IPS-15b (cell line): ENCODE measurements around the gene GBP5.
"Not testable (repeated sequence)": the region's sequence is repeated elsewhere in the genome, so short reads cannot be mapped to it uniquely, and the experiment has no call there.

ENCODE experiments used
- H3K27me3 ChIP-seq: one replicate; pipeline ENCODE4 v1.6.1; 2013; ENCODE audit warnings: low read length; ENCODE audit not compliant: control insufficient read depth, insufficient read depth
- H3K36me3 ChIP-seq: one replicate; pipeline ENCODE4 v1.6.1; 2013; ENCODE audit warnings: low read length; ENCODE audit not compliant: control insufficient read depth, insufficient read depth
- H3K4me1 ChIP-seq: one replicate; pipeline ENCODE4 v1.6.1; 2013; ENCODE audit warnings: mild to moderate bottlenecking, low read length; ENCODE audit not compliant: control insufficient read depth, insufficient read depth
- H3K4me3 ChIP-seq: one replicate; pipeline ENCODE4 v1.5.1; 2013; ENCODE audit warnings: low read depth, low read length
- H3K9ac ChIP-seq: one replicate; pipeline ENCODE4 v1.6.1; 2013; ENCODE audit warnings: low read depth, mild to moderate bottlenecking, low read length
- H3K9me3 ChIP-seq: one replicate; pipeline ENCODE4 v1.6.1; 2013; ENCODE audit warnings: mild to moderate bottlenecking, low read length; ENCODE audit not compliant: control insufficient read depth, insufficient read depth

The GBP5 gene

DNA sequence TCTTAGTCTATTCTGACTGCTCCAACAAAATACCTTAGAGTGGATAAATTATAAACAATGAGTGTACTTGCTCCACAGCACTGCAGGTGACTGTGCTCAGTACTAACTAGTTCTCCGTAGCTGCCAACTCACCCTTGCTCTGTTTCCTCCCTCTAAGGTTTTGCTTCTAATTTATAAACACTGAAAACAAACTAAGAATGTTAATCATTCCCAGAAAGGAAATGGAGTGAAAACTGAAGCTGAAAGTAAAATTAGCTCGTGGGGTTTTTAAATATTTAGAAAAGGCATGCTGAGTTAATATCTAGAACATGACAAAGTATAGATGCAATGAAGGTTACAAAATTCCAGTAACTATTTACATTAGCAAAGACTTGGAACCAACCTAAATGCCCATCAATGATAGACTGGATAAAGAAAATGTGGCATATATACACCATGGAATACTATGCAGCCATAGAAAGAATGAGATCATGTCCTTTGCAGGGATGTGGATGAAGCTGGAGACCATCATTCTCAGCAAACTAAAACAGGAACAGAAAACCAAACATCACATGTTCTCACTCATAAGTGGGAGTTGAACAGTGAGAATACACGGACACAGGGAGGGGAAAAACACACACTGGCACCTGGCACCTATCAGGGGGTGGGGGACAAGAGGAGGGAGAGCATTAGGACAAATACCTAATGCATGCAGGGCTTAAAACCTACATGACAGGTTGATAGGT lies 27.2 kb upstream of the GBP5 start:
- not testable (repeated sequence) for H3K4me3 ChIP-seq, H3K27me3 ChIP-seq, H3K9me3 ChIP-seq, H3K36me3 ChIP-seq, H3K4me1 ChIP-seq, H3K9ac ChIP-seq

DNA sequence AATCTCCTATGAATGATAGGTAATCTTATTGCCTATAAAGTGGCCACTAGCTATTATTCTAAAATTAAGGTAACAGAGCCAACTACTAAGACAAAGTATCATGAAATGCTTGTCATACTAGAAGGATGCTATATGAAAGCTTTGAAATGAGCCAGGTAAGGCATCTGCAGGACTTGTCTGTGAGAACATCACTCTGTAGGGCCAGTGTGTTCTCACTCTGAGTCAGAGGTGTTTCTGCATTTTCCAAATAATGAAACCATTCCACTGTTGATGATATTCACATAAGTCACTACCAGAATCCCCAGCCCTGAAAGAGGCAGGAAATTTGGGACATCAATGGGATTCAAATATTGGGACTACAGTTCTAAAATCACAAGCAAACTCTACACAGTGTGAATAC lies 25.8 kb upstream of the GBP5 start:
- Histone ChIP-seq H3K36me3 (no peaks in the 10 kb centered on the region), H3K27me3 (no peaks in the 10 kb centered on the region), H3K4me1 (no peaks in the 10 kb centered on the region), H3K9me3 (no peaks in the 10 kb centered on the region), H3K4me3 (no peak overlapping the region), H3K9ac (no peak overlapping the region)

DNA sequence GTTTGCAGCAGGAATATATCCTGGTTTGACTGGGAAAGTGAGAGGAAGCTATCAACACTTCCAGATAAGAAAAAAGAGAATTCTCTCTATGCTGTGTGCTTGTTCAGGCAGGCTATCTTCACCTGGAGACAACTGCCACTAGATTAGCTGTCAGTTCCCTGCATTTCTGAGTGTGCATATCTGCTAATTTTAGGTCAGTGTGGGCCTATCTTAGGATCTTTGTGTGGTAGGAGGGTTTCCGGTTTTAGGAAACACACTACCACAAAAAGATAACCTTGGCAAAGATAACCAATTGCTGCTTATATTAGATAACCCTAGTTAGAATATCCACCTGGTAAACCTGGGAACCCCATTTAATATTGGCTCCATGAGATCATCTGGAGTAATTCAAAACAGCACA lies 22.5 kb upstream of the GBP5 start:
- no peak overlapping the region for H3K4me3 ChIP-seq
- peaks cover 4% of the 10 kb centered on the region for H3K9me3 ChIP-seq
- H3K9ac ChIP-seq: no peak overlapping the region
- H3K4me1 ChIP-seq: no peaks in the 10 kb centered on the region
- no peaks in the 10 kb centered on the region for H3K36me3 ChIP-seq
- no peaks in the 10 kb centered on the region for H3K27me3 ChIP-seq

DNA sequence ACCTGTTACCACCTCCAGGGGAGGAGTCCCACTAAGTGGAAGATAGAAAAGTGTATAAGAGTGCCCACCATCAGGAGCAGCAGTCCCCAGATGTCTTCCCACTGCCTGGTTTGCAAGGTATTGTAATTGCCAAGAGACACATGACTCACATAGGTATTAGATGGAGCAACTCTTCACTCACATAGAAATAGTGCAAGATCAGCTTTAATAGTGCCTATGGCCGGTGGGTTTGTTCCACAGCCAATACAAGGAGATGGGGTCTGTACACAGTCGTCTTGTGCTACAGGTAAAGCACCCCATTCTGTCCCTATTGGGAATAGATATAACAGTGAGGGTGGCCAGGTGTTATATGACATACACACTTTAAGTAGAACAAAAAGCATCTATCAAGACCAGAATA lies 18.6 kb upstream of the GBP5 start:
- peaks cover 4% of the 10 kb centered on the region for H3K9me3 ChIP-seq
- no peaks in the 10 kb centered on the region for H3K4me1 ChIP-seq
- H3K36me3 ChIP-seq: no peaks in the 10 kb centered on the region
- H3K27me3 ChIP-seq: no peaks in the 10 kb centered on the region
- H3K9ac ChIP-seq: no peak overlapping the region
- no peak overlapping the region for H3K4me3 ChIP-seq

- Histone ChIP-seq H3K36me3 (no peaks in the 10 kb centered on the region), H3K9ac (no peak overlapping the region), H3K27me3 (no peaks in the 10 kb centered on the region), H3K4me3 (no peak overlapping the region), H3K9me3 (no peaks in the 10 kb centered on the region), H3K4me1 (no peaks in the 10 kb centered on the region)
Measured at GRCh38 chr1:89288051-89288340, 15.3 kb upstream of the GBP5 start.

DNA sequence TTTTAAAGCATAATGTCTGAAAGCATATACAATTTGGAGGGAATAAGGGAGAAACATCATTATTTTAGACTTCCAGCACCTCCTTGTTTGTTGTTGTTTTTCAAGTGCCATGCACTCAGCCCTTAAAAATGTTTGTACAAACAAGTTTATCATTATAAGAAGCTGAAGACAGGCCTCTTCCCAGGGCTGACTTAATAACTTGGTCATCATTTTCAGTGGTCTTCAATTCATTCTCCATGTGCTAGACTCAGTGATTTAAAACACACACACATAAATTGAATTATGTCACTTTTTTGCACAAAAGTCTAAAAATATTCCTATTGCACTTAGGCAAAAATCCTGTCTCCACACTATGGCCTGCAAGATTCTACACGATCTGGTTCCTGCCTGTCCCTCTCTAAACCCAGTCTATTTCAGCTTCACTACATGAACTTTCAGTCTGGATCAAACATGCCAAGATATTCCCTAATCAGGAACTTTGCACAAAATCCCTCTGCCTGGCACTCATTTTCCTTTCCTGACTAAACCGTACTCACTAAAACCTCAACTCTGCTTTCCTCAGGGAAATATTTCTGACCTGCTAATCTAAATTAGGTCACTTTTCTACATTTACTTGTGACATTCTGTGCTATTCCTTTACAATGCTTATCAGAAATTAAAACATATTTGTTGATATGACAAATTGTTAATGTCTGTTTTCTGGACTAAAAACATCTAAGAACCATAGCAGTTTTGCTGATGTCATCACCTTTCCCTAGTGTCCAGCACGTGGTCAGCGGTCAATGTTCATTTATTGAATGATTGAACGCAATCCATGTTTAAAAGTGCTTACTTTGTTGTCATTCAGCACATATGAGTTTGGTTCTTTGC lies 14.8 kb upstream of the GBP5 start:
- no peaks in the 10 kb centered on the region for H3K36me3 ChIP-seq
- H3K4me3 ChIP-seq: no peak overlapping the region
- no peaks in the 10 kb centered on the region for H3K27me3 ChIP-seq
- H3K9me3 ChIP-seq: no peaks in the 10 kb centered on the region
- no peaks in the 10 kb centered on the region for H3K4me1 ChIP-seq
- H3K9ac ChIP-seq: no peak overlapping the region

DNA sequence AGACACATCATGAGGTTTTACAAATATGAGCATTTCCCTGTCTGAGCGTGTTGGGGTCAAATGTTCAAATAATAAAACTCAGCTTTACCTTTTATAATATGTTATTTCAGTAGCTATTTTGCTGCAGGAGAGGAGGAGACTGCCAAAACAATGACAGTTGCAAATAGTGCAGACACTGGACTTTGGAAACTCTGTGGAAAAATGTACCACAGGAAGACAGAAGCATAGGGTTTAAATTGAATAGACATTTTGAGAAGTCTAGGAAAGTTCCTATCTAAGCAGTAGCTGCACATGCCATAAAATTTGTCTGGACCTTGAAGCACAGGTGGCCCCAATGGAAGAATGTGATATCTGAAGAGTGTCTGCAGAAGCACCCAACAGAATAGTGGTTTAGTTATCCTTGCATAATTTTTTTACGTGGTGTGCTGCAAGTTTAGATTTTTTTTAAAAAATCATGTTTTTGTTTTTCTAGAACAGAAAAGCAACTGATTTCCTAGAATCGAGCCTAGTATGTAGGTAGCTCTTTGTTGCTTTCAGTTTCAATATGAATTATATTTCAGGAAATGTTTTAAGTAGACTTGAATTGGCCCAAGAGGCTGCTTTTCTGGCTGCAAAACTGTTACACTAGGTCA lies 14.0 kb upstream of the GBP5 start:
- Histone ChIP-seq H3K4me1 (no peaks in the 10 kb centered on the region), H3K4me3 (no peak overlapping the region), H3K9me3 (no peaks in the 10 kb centered on the region), H3K36me3 (no peaks in the 10 kb centered on the region), H3K9ac (no peak overlapping the region), H3K27me3 (no peaks in the 10 kb centered on the region)

DNA sequence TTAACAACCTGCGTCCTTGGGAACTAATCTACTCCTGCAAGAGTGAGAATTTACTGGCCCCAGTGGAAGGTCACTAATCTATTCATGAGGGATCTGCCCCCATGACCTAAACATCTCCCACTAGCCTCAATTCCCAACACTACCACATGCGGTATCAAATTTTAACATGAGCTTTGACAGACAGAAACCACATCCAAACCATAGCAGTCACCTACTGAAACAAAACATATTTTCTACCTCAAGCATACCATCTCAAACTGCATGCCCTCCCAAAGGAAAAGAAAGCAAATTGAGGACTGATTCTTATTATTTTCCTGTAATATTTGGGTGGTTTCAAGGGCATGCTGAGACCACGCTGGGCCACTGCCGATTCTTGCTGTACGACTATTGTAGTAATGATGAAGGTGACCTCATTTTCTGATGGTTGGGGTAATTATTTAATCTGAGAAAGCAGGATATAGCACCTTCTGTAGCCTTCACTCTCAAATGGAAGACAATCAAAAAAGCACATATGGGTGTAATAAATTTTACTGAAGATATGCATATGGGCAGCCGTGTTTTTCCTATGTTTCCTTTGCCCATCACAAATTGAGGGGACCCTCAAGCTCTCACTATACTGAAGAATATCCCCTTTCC lies 13.2 kb upstream of the GBP5 start:
- Histone ChIP-seq H3K36me3 (no peaks in the 10 kb centered on the region), H3K4me1 (no peaks in the 10 kb centered on the region), H3K9me3 (no peaks in the 10 kb centered on the region), H3K9ac (no peak overlapping the region), H3K4me3 (no peak overlapping the region), H3K27me3 (no peaks in the 10 kb centered on the region)

- H3K9me3 ChIP-seq, H3K27me3 ChIP-seq, H3K4me3 ChIP-seq, H3K36me3 ChIP-seq, H3K4me1 ChIP-seq, H3K9ac ChIP-seq: not testable (repeated sequence)
Measured at GRCh38 chr1:89284078-89284763, 11.6 kb upstream of the GBP5 start.

DNA sequence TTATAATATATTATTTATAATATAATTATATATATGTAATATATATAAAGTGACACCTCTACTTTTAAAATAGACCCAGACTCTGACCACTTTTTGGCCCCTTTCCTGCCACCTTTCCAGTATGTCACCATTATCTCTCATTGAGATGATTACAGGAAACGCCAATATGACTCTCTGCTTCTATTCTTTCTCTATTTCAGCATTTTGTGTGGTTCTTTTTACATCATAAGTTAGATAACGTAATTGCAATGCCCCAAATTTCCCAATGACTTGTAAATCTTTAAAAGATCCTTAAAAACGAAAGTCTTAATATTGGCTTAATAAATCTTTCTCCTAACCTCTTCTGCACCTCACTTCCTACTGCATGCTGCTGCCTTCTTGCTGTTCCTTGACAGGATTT lies 8.1 kb upstream of the GBP5 start:
- Histone ChIP-seq H3K9ac (no peak overlapping the region), H3K9me3 (no peaks in the 10 kb centered on the region), H3K36me3 (no peaks in the 10 kb centered on the region), H3K27me3 (no peaks in the 10 kb centered on the region), H3K4me3 (no peak overlapping the region), H3K4me1 (no peaks in the 10 kb centered on the region)

- no peaks in the 10 kb centered on the region for H3K27me3 ChIP-seq
- H3K4me1 ChIP-seq: no peaks in the 10 kb centered on the region
- no peak overlapping the region for H3K4me3 ChIP-seq
- H3K36me3 ChIP-seq: no peaks in the 10 kb centered on the region
- no peaks in the 10 kb centered on the region for H3K9me3 ChIP-seq
- H3K9ac ChIP-seq: no peak overlapping the region
Measured at GRCh38 chr1:89279011-89279466, 6.4 kb upstream of the GBP5 start.
